ENCODE measurements around the gene TCAIM.
"Not testable (repeated sequence)": the region's sequence is repeated elsewhere in the genome, so short reads cannot be mapped to it uniquely, and the experiment has no call there.

Gene TCAIM

DNA sequence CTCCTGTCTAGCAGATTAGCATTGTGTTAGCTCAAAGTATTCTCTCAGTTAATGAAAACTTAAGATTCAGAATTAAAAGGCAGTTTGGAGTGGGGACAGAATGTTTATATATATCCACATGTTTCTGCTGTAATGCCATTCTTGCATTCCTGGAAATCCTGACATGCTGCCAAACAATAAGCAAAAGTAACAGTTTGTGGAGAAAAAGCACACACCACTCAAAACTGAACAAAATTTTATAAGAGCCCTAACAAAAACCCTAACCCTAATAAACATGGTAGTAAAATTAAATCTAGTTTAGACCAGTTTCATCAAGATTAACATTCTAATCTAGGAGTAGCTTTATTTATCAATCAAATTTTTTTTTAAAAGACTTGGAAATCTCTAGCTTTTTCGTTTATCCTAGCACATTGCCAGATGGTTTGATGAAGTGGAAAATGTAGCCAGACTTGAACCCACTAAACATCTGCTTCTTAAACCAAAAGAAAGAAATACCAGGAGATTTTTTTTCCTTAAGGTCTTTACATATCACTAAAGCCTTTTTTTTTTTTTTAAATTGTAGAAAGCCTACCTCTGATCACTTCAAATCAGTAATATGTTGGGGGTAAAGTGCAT lies 3.7 kb downstream of the TCAIM start:
- no peak for DNase-seq

- no peak for DNase-seq
Observed at GRCh38 chr3:44343421-44343820, 4.9 kb downstream of the TCAIM start.

DNA sequence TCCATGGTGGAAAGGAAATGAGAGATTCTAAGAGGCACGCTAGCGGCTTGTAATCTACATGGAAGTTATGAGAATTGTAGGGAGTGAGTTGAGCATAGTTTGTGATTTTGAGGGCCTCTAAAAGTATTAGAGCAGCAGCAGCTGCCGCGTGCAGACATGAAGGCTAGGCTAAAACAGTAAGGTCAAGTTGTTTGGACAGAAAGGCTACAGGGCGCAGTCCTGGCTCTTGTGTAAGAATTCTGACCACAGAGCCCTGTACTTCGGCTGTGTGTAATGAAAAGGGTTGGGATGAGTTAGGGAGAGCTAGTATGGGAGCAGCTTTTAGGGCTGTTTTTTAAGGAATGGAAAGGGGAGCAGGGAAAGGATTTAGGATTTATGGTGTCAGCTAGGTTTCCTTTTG lies 8.0 kb downstream of the TCAIM start:
- DNase-seq: not testable (repeated sequence)

GRCh38 chr3:44348993-44349392 lies 10.4 kb downstream of the TCAIM start:
- no peak for DNase-seq

DNA sequence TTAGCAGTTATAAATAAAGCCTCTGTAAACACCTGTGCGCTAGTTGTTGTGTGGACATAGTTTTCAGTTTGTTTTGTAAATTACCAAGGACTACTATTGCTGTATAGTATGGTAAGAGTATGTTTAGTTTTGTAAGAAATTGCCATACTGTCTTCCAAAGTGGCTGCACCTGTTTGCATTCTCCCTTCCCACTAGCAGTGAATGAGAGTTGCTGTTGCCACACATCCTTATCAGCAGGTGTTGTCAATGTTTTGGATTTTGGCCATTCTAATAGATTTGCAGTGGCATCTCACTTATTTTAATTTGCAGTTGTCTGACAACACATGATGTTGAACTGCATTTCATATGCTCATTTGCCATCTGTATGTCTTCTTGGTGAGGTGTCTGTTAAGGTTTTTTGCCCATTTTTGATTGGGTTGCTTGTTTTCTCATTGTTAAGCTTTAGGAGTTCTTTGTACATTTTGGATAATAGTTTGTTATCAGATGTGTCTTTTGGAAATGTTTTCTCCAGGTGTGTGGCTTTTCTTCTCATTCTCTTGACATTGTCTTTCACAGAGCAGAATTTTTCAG lies 14.9 kb downstream of the TCAIM start:
- no peak for DNase-seq

GRCh38 chr3:44355362-44356033 lies 16.9 kb downstream of the TCAIM start:
- peak in 7 of 56 donors; percentile 2 to 29 (median 13) for DNase-seq

DNA sequence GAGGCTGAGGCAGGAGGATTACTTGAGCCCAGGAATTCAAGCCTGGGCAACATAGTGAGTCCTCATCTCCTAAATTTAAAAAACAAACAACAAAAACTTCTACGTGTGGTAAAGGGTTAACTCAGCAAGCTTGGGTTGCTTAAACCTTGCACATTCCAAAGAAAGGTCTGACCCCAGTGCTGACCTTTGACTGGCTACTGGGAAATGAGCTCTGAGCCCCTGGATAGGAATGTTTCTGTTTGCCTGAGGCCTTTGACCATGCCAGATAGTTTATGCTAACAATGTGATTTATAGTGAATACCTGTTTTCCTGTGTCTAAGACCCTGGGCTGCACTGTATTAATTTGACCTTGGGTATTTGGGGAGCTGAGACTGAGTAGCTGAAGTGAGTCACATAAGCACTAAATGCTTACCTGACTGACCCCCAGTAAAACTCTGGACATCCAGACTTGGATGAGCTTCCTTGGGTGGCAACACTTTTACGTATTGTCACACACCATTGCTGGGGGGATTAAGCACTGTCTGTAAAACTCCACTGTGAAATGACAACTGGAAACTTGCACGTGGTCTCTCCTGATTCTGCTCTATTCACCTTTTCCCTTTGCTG lies 20.7 kb downstream of the TCAIM start:
- DNase-seq: no peak

DNA sequence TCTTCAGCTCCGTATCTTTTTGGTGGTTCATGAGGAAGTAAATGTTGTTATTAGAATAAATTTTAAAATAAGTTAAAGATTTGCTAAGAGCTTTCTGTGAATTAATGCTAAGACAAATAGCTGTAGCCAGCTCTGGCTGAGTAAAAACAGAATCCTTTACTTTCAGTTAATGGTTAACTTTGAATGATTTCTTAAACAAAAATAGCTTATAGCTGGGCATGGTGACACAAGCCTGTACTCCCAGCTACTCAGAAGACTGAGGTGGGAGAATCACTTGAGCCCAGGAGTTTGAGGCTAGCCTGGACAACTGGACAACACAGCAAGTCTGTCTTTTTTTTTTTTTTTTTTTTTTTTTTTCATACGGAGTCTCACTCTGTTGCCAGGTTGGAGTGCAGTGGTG lies 25.0 kb downstream of the TCAIM start:
- no peak for DNase-seq

DNA sequence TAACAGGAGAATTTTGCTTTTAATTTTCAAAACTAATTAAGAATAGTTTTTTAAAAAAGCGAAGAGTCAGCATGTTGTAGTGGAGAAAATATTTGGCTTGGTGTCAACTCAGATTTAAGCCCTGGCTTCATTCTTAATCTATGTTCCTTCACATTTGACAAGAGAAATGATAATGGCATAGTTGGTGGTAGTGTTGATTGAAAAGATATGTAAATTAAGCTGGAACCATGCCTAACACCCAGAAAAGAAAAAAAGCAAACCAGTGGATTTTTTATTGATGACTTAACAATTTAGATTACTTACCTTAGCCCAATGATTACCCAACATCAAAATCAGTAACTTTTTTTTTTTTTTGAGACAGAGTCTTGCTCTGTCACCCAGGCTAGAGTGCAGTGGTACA lies 27.4 kb downstream of the TCAIM start:
- no peak for DNase-seq

DNA sequence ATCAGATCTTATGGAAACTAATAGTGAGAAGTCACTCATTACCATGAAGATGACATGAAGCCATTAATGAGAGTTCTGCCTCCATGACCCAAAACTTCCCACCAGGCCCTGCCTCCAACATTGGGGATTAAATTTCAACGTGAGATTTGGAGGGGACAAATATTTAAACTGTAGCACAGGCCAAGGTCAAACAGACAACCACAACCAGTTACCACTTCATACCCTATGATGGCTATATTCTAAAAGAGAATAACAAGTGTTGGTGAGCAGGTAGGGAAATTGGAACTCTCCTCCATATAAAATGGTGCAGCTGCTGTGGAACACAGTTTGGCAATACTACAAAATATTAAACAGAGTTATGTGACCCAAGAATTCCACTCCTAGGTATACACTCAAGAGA lies 36.9 kb downstream of the TCAIM start:
- no peak for DNase-seq

- no peak for DNase-seq
Observed at GRCh38 chr3:44387404-44387803, 48.8 kb downstream of the TCAIM start.

DNA sequence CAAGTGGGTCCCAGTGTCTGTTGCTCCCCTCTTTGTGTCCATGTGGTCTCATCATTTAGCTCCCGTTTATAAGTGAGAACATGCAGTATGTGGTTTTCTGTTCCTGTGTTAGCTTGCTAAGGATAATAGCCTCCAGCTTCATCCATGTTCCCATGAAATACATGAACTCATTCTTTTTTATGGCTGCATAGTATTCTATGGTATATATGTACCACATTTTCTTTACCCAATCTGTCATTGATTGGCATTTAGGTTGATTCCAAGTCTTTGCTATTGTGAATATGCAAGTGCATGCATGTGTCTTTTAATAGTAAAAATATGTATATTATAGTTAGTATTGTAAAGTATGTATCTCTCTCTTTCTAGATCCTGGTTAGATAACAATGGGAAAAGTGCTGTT lies 53.9 kb downstream of the TCAIM start:
- DNase-seq: no peak

- no peak for DNase-seq
Observed at GRCh38 chr3:44395714-44396113, 57.1 kb downstream of the TCAIM start.

GRCh38 chr3:44396200-44397171 lies 57.9 kb downstream of the TCAIM start:
- no peak for DNase-seq

GRCh38 chr3:44398271-44398670 lies 59.7 kb downstream of the TCAIM start:
- not testable (repeated sequence) for DNase-seq

DNA sequence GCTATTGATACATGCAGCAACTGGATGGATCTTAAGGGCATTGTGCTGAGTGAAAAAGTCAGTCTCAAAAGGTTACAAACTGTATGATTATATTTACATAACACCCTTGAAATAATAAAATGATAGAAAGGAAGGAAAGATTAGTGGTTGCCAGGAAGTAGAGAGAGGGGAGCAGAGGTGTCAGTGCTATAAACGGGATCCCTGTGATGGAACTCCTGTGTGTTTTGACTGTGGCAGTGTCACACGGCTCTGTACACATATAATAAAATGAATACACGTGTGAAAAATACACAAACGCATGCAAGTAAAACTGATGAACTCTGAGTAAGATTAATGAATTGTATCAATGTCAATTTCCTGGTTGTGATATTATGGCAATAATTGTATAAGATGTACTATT lies 60.3 kb downstream of the TCAIM start:
- no peak for DNase-seq

DNA sequence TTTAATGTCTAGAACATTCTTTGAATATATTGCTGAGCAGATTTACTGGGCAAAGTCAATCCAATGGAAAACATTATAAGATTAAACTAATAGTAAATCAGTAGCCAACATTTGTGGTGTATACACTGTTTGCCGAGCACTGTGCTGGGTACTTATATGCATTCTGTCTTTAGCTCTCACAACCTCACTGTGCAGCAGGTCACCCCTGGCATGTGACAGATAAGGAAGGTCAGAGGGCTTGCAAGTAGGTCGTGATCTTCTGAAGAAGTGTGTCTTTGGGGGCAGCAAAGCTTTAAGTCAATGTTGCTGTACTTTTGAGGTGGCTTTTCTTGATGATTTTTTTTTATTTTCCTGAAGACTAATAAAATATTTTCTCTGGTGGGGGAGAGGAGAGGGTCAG lies 62.2 kb downstream of the TCAIM start:
- no peak for DNase-seq

DNA sequence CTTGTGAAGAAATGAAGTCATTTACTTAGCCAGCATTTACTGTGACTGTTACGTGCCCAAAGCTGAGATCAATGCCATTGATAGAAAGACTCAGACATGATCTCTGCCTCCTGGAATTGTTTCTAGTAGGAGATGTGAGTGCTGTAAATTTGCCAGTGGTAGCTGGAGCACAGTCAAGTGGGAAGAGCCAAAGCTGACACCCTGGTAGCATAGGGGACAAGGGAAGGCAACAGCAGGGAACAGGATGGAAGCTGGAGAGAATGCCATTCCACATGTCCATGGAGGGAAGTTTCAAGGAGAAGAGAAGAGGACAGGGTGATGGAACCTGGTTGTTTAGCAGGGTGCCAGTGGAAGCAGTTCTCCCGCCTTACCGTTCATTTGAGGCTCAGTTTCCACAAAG lies 64.0 kb downstream of the TCAIM start:
- no peak for DNase-seq

DNA sequence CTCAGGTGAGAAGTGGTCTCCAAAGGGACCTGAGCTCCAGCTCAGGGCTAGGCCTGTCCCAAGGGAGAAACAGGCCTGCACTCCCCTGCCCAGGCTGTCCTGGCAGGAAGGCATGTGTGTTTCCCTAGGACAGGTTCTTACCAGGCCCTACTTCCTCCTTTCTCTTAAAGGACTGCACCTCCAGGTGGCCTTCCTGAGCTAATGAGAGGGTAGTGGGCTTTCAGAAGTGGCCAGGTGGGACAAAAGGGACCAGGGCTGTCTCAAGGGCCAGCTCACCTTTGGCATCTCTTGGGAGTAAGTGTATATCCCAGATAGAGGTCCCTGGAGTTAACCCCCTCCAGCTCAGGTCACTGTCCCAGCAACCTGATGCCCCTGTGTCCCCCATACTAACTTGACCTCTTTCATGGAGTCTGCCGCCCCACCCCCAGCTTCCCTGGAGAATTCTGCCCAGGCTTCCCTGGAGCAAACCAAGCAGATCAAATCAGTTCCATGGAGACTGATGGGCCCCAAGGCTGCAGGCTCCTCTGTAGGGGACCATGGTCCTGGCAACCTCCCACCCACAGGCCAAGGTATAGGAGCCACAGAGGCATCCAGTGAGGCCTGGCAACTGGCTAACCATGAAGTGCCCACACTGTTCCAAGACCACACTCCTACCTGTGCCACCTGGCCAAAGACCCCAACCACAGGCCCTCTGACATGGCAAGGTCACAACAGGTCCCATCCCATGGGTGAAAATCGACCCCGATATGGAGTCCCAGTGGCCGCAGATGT lies 71.3 kb downstream of the TCAIM start:
- no peak for DNase-seq

GRCh38 chr3:44411031-44411645 lies 72.6 kb downstream of the TCAIM start:
- no peak for DNase-seq

Data from nucleus accumbens (tissue), 56 donors.